Ramos (cell line): ENCODE measurements around the gene MIDN.
"Not testable (repeated sequence)": the region's sequence is repeated elsewhere in the genome, so short reads cannot be mapped to it uniquely, and the experiment has no call there.

Experiments
- in situ Hi-C: fragments of 300-500 bp; cut with MboI; formaldehyde crosslinking; loops from one replicate; pipeline ENCODE4 v1.14.3; 2022; ENCODE audit warnings: low sequenced_read_pairs; ENCODE audit not compliant: unreplicated experiment

Gene MIDN

GRCh38 chr19:1248139-1248785 lies at the start of gene MIDN:
MIDN (plus strand) TSS chr19:1248583; CDS start chr19:1250297, 1,714 bp downstream.
- in situ Hi-C loops: no loop called here

- in situ Hi-C loops: no loop called here
These were observed 48.9 kb upstream of the MIDN start for GRCh38 chr19:1199531-1199930.

GRCh38 chr19:1200614-1201013 lies 47.8 kb upstream of the MIDN start:
- in situ Hi-C loops: not testable (repeated sequence)

- in situ Hi-C loops: no loop called here
These were observed 43.0 kb upstream of the MIDN start, which contains the start of gene STK11 for GRCh38 chr19:1205114-1206099. STK11 (plus strand) TSS chr19:1205778; CDS start chr19:1206914, 1,136 bp downstream.

GRCh38 chr19:1206150-1206863 lies 42.1 kb upstream of the MIDN start:
- in situ Hi-C loops: no loop called here

GRCh38 chr19:1206864-1207450 lies 41.4 kb upstream of the MIDN start:
- in situ Hi-C loops: no loop called here

- in situ Hi-C loops: not testable (repeated sequence)
These were observed 39.6 kb upstream of the MIDN start for GRCh38 chr19:1208830-1209229.

GRCh38 chr19:1210227-1210538 lies 38.2 kb upstream of the MIDN start:
- in situ Hi-C loops: no loop called here

GRCh38 chr19:1211494-1212234 lies 36.7 kb upstream of the MIDN start:
- in situ Hi-C loops: no loop called here

GRCh38 chr19:1213391-1214286 lies 34.7 kb upstream of the MIDN start:
- in situ Hi-C loops: no loop called here

GRCh38 chr19:1214299-1214861 lies 34.0 kb upstream of the MIDN start:
- in situ Hi-C loops: no loop called here

GRCh38 chr19:1214862-1215731 lies 33.3 kb upstream of the MIDN start:
- in situ Hi-C loops: no loop called here

GRCh38 chr19:1216756-1217155 lies 31.6 kb upstream of the MIDN start:
- in situ Hi-C loops: no loop called here

- in situ Hi-C loops: no loop called here
These were observed 31.0 kb upstream of the MIDN start for GRCh38 chr19:1217366-1217765.

GRCh38 chr19:1218751-1219567 lies 29.4 kb upstream of the MIDN start:
- in situ Hi-C loops: no loop called here

- in situ Hi-C loops: no loop called here
These were observed 28.5 kb upstream of the MIDN start for GRCh38 chr19:1219786-1220476.
